SK-N-SH (cell line): ENCODE results near the gene HOXC4. TPM values are rescaled to one million over a fixed set of nuclear protein-coding genes. Genes with fewer than 3 reads are reported as not detected.

Source experiments
- CTCF ChIA-PET: fragments of 300-600, 350-600 bp; formaldehyde crosslinking; extraction: SDS; loops from one replicate; lab custom pipeline; 2021; lab: Yijun Ruan, JAX
- POLR2A ChIA-PET: fragments of 350-600 bp; sonication (Branson Sonifier 250); formaldehyde crosslinking; extraction: SDS; loops from one replicate; lab custom pipeline; 2020; ENCODE audit warnings: antibody characterized with exemption, inconsistent platforms; lab: Yijun Ruan, JAX
- DNase-seq: peaks from one replicate; pipeline ENCODE4 v3.0.0; 2012
- H2AFZ ChIP-seq: fragments of 200-600 bp; sonication (generic); 2 replicates; pipeline ENCODE4 v1.8.1; 2016; ENCODE audit warnings: antibody characterized with exemption, mild to moderate bottlenecking, low read depth
- H3F3A ChIP-seq: fragments of 200-600 bp; sonication (generic); replicated peaks from 2 replicates; pipeline ENCODE3; 2016; ENCODE audit warnings: antibody characterized with exemption, mild to moderate bottlenecking; ENCODE audit not compliant: insufficient read depth
- H3K27ac ChIP-seq, 2 experiments: fragments of 200-500 bp in 1 of 2; fragments of 200-600 bp in 1 of 2; sonication (Bioruptor generic) in 1 of 2; sonication (generic), shearing (Covaris generic) in 1 of 2; 2 replicates each; pipeline versions ENCODE4 v1.5.1 to v1.6.1; 2014 to 2016; ENCODE audit warnings: low read depth in 2 of 2, inconsistent platforms in 1 of 2, low read length in 1 of 2, mild to moderate bottlenecking in 1 of 2, mixed read lengths in 1 of 2
- H3K27me3 ChIP-seq: fragments of 200-600 bp; sonication (generic), shearing (Covaris generic); 2 replicates; pipeline ENCODE4 v1.6.1; 2016; ENCODE audit warnings: mixed run types; ENCODE audit not compliant: insufficient read depth
- H3K36me3 ChIP-seq, 2 experiments: fragments of 200-500 bp in 1 of 2; fragments of 200-600 bp in 1 of 2; sonication (Bioruptor generic) in 1 of 2; sonication (generic) in 1 of 2; replicated peaks in 1 of 2; 2 replicates each; pipeline versions ENCODE3 to v1.5.1; 2014 to 2016; ENCODE audit warnings: low read length in 1 of 2, mild to moderate bottlenecking in 1 of 2; ENCODE audit not compliant: insufficient read depth in 2 of 2, control insufficient read depth in 1 of 2
- H3K4me1 ChIP-seq, 2 experiments: fragments of 200-500 bp in 1 of 2; fragments of 200-600 bp in 1 of 2; sonication (Bioruptor generic) in 1 of 2; sonication (generic), shearing (Covaris generic) in 1 of 2; 2 replicates each; pipeline versions ENCODE4 v1.5.1 to v1.6.1; 2014 to 2016; ENCODE audit warnings: low read depth in 1 of 2, low read length in 1 of 2, mixed run types in 1 of 2; ENCODE audit not compliant: insufficient read depth in 2 of 2, control insufficient read depth in 1 of 2
- H3K4me2 ChIP-seq: fragments of 200-600 bp; sonication (generic), shearing (Covaris generic); 2 replicates; pipeline ENCODE4 v1.6.1; 2017; ENCODE audit warnings: mixed run types
- H3K4me3 ChIP-seq, 2 experiments: fragments of 200-500 bp in 1 of 2; fragments of 200-600 bp in 1 of 2; sonication (Bioruptor generic) in 1 of 2; sonication (generic), shearing (Covaris generic) in 1 of 2; 2 replicates each; pipeline versions ENCODE4 v1.5.1 to v1.8.1; 2014 to 2016; ENCODE audit warnings: low read depth in 2 of 2, inconsistent platforms in 1 of 2, low read length in 1 of 2, mild to moderate bottlenecking in 1 of 2, mixed read lengths in 1 of 2, moderate library complexity in 1 of 2
- H3K79me2 ChIP-seq: fragments of 200-600 bp; sonication (generic); 2 replicates; pipeline ENCODE4 v1.8.1; 2017; ENCODE audit warnings: mild to moderate bottlenecking; ENCODE audit not compliant: insufficient read depth
- H3K9ac ChIP-seq: fragments of 200-600 bp; sonication (generic); 2 replicates; pipeline ENCODE4 v1.6.1; 2017; ENCODE audit warnings: mixed run types
- H3K9me2 ChIP-seq: fragments of 200-600 bp; sonication (generic); 2 replicates; pipeline ENCODE4 v1.6.1; 2017; ENCODE audit warnings: mixed run types
- H3K9me3 ChIP-seq: fragments of 200-600 bp; sonication (generic); 2 replicates; pipeline ENCODE4 v1.6.1; 2017; ENCODE audit warnings: mixed run types, mild to moderate bottlenecking, moderate library complexity
- H4K20me1 ChIP-seq: fragments of 200-600 bp; sonication (generic); 2 replicates; pipeline ENCODE4 v1.6.1; 2017; ENCODE audit warnings: mild to moderate bottlenecking, mixed run types; ENCODE audit not compliant: insufficient read depth
- CTCF ChIP-seq: fragments of 200-600 bp; sonication (generic); IDR thresholded peaks from 2 replicates; pipeline ENCODE4 v1.6.1; 2017; ENCODE audit warnings: antibody characterized with exemption, mild to moderate bottlenecking, moderate library complexity
- MXI1 ChIP-seq: IDR thresholded peaks from 2 replicates; pipeline ENCODE4 v1.6.1; 2012; ENCODE audit warnings: mild to moderate bottlenecking, low read depth, low read length, improper control_type of control experiment
- NRF1 ChIP-seq: IDR thresholded peaks from 2 replicates; pipeline ENCODE4 v1.6.1; 2012; ENCODE audit warnings: low read depth, mild to moderate bottlenecking, low read length
- REST ChIP-seq: IDR thresholded peaks from 2 replicates; pipeline ENCODE4 v1.6.1; 2012; ENCODE audit warnings: mild to moderate bottlenecking, low read depth, low read length, moderate library complexity
- TAF1 ChIP-seq: IDR thresholded peaks from 2 replicates; pipeline ENCODE4 v1.6.1; 2012; ENCODE audit warnings: low read depth, mild to moderate bottlenecking, low read length, moderate library complexity, borderline replicate concordance
- YY1 ChIP-seq: IDR thresholded peaks from 2 replicates; pipeline ENCODE4 v1.4.0; 2012; ENCODE audit warnings: low read depth, mild to moderate bottlenecking
- ZBTB33 ChIP-seq: IDR thresholded peaks from 2 replicates; pipeline ENCODE4 v1.4.0; 2012; ENCODE audit warnings: low read depth, borderline replicate concordance
- WGBS: methylation state at CpG from one replicate; pipeline ENCODE4 v1.1.6; 2017; ENCODE audit warnings: low lambda C conversion rate; 5-methylcytosine and 5-hydroxymethylcytosine counted together
- polyA plus RNA-seq, 3 experiments: library from polyadenylated mRNA; depleted of rRNA; stranded (reverse); fragments of >200 nt; gene quantifications; 2 replicates each; pipeline ENCODE4 v1.2.3, GENCODE V29; 2012

HOXC4 gene
- polyA plus RNA-seq, 1 of the 3 experiments (the other 2 are of a cell fraction), result 3.7 TPM

GRCh38 chr12:54004841-54005530 lies 48.6 kb upstream of the HOXC4 start:
- no peak overlapping the region for H3K4me3 ChIP-seq
- no peak overlapping the region for H3K9ac ChIP-seq
- H3K4me1 ChIP-seq, result peaks cover 0 to 26% of the 10 kb centered on the region in 2 experiments; a peak in 1 of 4 replicates
- H3F3A ChIP-seq, result no peaks in the 10 kb centered on the region
- no peaks in the 10 kb centered on the region for H3K36me3 ChIP-seq
- POLR2A ChIA-PET, result no interaction called here
- WGBS, result 81% methylated on average over 31 of the region's 31 CpGs
- H3K9me3 ChIP-seq, result no peaks in the 10 kb centered on the region
- H3K9me2 ChIP-seq, result no peaks in the 10 kb centered on the region
- TF ChIP-seq REST (no peak), NRF1 (no peak)
- H3K27ac ChIP-seq, result no peak overlapping the region
- no peak for DNase-seq
- no peaks in the 10 kb centered on the region for H3K79me2 ChIP-seq
- no peak overlapping the region for H3K4me2 ChIP-seq
- no peaks in the 10 kb centered on the region for H3K27me3 ChIP-seq
- H2AFZ ChIP-seq, result no peak overlapping the region
- CTCF ChIA-PET, result interaction anchor here (0.9 to 24.5 kb wide), 21 partner anchors 11 to 395 kb away, joined by 3 to 568 read pairs (median 6); partner anchors contain the start of genes HOXC10, HOXC5, HOXC6 and SMUG1
- no peaks in the 10 kb centered on the region for H4K20me1 ChIP-seq

- ChIA-PET POLR2A (no interaction called here), CTCF (interaction anchor here (0.6 to 24.5 kb wide), 37 partner anchors 8 to 408 kb away, joined by 3 to 568 read pairs (median 5); partner anchors contain the start of genes HOXC10, HOXC4, HOXC5 and HOXC6)
- H3K27me3 ChIP-seq, result no peaks in the 10 kb centered on the region
- TF ChIP-seq MXI1, result no peak
- no peak for TF ChIP-seq TAF1
- TF ChIP-seq REST, result no peak
- TF ChIP-seq ZBTB33, result no peak
- no peak for TF ChIP-seq CTCF
- no peak for TF ChIP-seq YY1
- no peak overlapping the region for H3K9ac ChIP-seq
- 40% methylated on average over 26 of the region's 26 CpGs for WGBS
- H2AFZ ChIP-seq, result no peak overlapping the region
- H3K9me3 ChIP-seq, result no peaks in the 10 kb centered on the region
- H3K4me1 ChIP-seq, result peaks cover 0 to 27% of the 10 kb centered on the region in 2 experiments; a peak in 1 of 4 replicates
- H3K79me2 ChIP-seq, result no peaks in the 10 kb centered on the region
- no peak overlapping the region for H3K27ac ChIP-seq
- H3K4me3 ChIP-seq, result no peak overlapping the region
- H3K36me3 ChIP-seq, result no peaks in the 10 kb centered on the region
- no peaks in the 10 kb centered on the region for H3K9me2 ChIP-seq
- no peak overlapping the region for H3K4me2 ChIP-seq
- no peaks in the 10 kb centered on the region for H4K20me1 ChIP-seq
- H3F3A ChIP-seq, result no peaks in the 10 kb centered on the region
- DNase-seq, result no peak
Measured at GRCh38 chr12:54005531-54005852, 48.1 kb upstream of the HOXC4 start.
